Left lung (tissue), 10 donors: ENCODE data around the gene DYRK1A. TPM values are rescaled to one million over a fixed set of nuclear protein-coding genes. Genes with fewer than 3 reads are reported as not detected.

ENCODE experiments used
- ATAC-seq: fragments of 200-7000 bp; cut with Tn5 transposase; one replicate; pipeline ENCODE4 v1.9.1; 2020; ENCODE audit warnings: moderate library complexity
- DNase-seq, 4 donors: peaks; one replicate each; pipeline ENCODE4 v3.0.0-alpha.2; 2013 to 2020
- H3K27ac ChIP-seq, 2 donors: fragments of 200-600 bp; sonication (generic) in 1 of 2; one replicate each; pipeline versions ENCODE4 v1.5.0 to v1.8.0; 2020 to 2021
- H3K27me3 ChIP-seq, 2 donors: fragments of 200-600 bp; sonication (generic) in 1 of 2; one replicate each; pipeline versions ENCODE4 v1.5.0 to v1.8.0; 2020 to 2021
- H3K36me3 ChIP-seq, 2 donors: fragments of 200-600 bp; sonication (generic) in 1 of 2; one replicate each; pipeline versions ENCODE4 v1.5.0 to v1.8.0; 2020 to 2021
- H3K4me1 ChIP-seq, 2 donors: fragments of 200-600 bp; one replicate each; pipeline ENCODE4 v1.8.0; 2021
- H3K4me3 ChIP-seq, 2 donors: fragments of 200-600 bp; sonication (generic) in 1 of 2; one replicate each; pipeline versions ENCODE4 v1.5.0 to v1.8.0; 2020 to 2021; ENCODE audit warnings: mild to moderate bottlenecking in 1 of 2
- H3K9me3 ChIP-seq, 2 donors: fragments of 200-600 bp; sonication (generic) in 1 of 2; one replicate each; pipeline versions ENCODE4 v1.5.0 to v1.8.0; 2020 to 2021
- intact Hi-C, 2 donors: fragments of 100-400 bp; cut with DNase I; formaldehyde crosslinking; loops; one replicate each; pipeline versions ENCODE4 v1.11.2 to v1.14.2; 2022
- polyA plus RNA-seq, 6 donors: library from polyadenylated mRNA; unstranded; fragments of 120-200 nt; gene quantifications; one replicate each; pipeline ENCODE4 v1.2.1, GENCODE V29; 2013; ENCODE audit not compliant: insufficient read length in 6 of 6
- total RNA-seq, 2 donors: library from RNA; stranded (reverse); fragmentation: NEBNext Ultra II Directional; extraction: Animal tissue kit (Norgen Biotek cat#: 25700); gene quantifications; one replicate each; pipeline ENCODE4 v1.2.1, GENCODE V29; 2021
- TF ChIP-seq, protein P1 (sequence below), 2 donors: fragments of 200-600 bp; sonication (generic) in 1 of 2; IDR thresholded peaks; one replicate each; pipeline versions ENCODE4 v1.5.0 to v1.8.0; 2021; ENCODE audit warnings: antibody characterized with exemption in 2 of 2
- donor health status: DM: no; HTN: yes; CAD: no.
- donor health status: DM: no; HTN: no; CAD: no.

The DYRK1A gene
- total and polyA plus RNA-seq, 8 donors, result 57.0 to 69.9 (median 65.8) TPM

DNA sequence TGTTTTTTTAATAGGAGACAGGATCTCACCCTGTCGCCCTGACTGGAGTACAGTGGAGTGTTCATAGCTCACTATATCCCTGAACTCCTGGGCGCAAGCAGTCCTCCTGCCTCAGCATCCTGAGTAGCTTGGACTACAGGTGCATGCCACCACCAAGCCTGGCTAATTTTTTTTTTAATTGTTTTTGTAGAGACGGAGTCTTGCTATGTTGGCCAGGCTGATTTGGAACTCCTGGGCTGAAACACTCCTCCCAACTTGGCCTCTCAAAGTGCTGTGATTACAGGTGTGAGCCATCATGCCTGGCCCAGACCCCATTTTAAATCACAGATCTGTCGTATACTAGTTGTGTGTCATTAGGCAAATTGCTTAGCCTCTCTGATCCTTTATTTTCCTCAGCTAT, 161.1 kb downstream of the DYRK1A start:
- Histone ChIP-seq H3K9me3 (no peaks in the 10 kb centered on the region), H3K27ac (no peak overlapping the region), H3K4me3 (no peak overlapping the region), H3K27me3 (peaks cover 0 to 25% of the 10 kb centered on the region in 2 donors), H3K4me1 (peaks cover 5 to 8% of the 10 kb centered on the region in 2 donors), H3K36me3 (no peaks in the 10 kb centered on the region)
- DNase-seq, result no peak
- intact Hi-C loops, result no loop called here
- TF ChIP-seq, protein P1, sequence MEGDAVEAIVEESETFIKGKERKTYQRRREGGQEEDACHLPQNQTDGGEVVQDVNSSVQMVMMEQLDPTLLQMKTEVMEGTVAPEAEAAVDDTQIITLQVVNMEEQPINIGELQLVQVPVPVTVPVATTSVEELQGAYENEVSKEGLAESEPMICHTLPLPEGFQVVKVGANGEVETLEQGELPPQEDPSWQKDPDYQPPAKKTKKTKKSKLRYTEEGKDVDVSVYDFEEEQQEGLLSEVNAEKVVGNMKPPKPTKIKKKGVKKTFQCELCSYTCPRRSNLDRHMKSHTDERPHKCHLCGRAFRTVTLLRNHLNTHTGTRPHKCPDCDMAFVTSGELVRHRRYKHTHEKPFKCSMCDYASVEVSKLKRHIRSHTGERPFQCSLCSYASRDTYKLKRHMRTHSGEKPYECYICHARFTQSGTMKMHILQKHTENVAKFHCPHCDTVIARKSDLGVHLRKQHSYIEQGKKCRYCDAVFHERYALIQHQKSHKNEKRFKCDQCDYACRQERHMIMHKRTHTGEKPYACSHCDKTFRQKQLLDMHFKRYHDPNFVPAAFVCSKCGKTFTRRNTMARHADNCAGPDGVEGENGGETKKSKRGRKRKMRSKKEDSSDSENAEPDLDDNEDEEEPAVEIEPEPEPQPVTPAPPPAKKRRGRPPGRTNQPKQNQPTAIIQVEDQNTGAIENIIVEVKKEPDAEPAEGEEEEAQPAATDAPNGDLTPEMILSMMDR (IDR thresholded peaks at IDR 0.05), result no peak
- ATAC-seq, result no peak

DNA sequence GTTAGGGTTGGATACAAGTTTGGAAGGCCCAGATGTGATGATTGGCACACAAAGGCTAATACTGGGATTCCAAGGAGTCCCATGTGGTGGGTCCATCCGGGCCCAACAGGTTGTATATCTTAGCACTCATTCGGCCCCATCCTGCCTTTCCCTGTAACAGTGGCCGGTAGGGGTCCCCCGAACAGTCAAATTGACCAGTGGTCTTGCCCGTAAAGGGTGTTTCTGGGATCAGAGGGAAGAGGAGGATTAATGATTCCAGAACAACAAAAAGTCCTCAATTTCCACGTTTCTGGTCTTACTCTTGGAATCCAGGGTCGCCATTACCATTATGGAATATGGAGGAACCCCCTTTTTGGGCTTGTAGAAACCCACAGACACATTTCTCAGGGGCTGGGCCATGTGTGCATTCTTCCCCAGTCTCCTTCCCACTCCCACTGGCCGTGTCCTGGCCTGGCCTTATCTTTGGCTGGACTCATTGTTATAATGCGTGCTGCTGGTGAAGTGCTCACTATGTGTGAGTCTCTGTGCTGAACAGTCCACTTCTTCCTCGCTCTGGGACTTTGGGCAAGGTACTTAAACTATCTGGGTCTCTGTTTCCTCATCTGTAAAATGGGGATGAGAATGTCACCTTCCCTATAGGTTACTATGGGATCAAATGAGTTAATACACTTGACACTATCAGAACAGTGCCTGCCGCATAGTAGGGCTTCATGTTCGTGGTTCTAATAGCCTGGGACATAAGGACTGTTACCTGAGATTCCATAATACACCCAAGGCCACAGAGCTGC, 161.8 kb downstream of the DYRK1A start:
- ATAC-seq (no peak), DNase-seq (no peak)
- TF ChIP-seq, protein P1 (IDR thresholded peaks at IDR 0.05), result no peak
- no peaks in the 10 kb centered on the region for H3K9me3 ChIP-seq
- no peak overlapping the region for H3K4me3 ChIP-seq
- peaks cover 5 to 8% of the 10 kb centered on the region in 2 donors for H3K4me1 ChIP-seq
- H3K27ac ChIP-seq, result no peak overlapping the region
- no peaks in the 10 kb centered on the region for H3K36me3 ChIP-seq
- peaks cover 0 to 25% of the 10 kb centered on the region in 2 donors for H3K27me3 ChIP-seq
- intact Hi-C loops, result no loop called here

DNA sequence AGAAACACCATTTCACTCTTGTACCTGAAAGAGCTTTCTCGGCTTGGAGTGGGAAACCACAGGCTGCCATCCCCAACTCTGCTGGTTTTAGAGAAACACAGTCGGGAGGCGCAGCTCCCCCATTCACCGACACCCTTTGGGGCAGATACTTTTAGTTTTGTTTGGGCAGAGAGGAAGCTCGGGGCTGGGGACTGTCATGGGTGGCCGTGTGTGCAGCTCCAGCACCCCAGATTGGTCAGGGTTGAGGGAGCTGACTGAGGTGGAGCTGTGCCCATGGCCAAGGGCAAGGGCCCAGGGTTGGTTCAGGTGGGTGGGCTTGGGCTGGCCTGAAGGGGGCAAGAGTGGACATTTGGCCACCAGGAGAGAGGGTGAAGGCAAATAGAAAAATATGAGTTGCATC, 163.1 kb downstream of the DYRK1A start:
- Histone ChIP-seq H3K4me3 (no peak overlapping the region), H3K4me1 (peaks cover 5 to 8% of the 10 kb centered on the region in 2 donors), H3K9me3 (no peaks in the 10 kb centered on the region), H3K27me3 (peaks cover 0 to 29% of the 10 kb centered on the region in 2 donors), H3K36me3 (no peaks in the 10 kb centered on the region), H3K27ac (no peak overlapping the region)
- DNase-seq, result no peak
- TF ChIP-seq, protein P1 (IDR thresholded peaks at IDR 0.05), result no peak
- intact Hi-C loops, result no loop called here
- no peak for ATAC-seq

DNA sequence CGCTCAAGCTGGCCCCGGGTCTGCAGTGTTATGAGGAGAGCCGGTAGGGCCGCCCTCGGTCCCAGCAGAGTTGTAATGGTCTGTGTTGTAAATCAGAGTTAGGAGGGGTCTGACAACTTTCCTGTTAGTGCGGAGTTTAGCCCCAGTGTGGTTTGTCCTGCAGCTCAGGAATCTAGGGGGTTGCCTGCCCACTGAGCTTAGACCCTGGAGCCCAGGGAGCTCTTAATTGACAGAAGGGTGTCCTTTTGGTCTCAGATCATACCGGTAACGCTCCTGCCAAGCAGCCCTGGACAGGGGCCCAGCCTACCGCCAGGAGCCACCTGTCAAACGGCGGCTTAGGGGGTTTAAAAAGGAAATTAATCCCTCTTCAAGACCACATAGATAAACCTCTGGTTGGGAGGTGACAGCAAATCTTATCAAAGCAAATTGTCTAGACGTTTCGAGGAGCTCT, 164.4 kb downstream of the DYRK1A start:
- Histone ChIP-seq H3K27me3 (peaks cover 0 to 33% of the 10 kb centered on the region in 2 donors), H3K4me3 (no peak overlapping the region), H3K27ac (no peak overlapping the region), H3K36me3 (no peaks in the 10 kb centered on the region), H3K9me3 (peaks cover 0 to 4% of the 10 kb centered on the region in 2 donors), H3K4me1 (peaks cover 5 to 8% of the 10 kb centered on the region in 2 donors)
- DNase-seq, result no peak
- no peak for ATAC-seq
- intact Hi-C loops, result no loop called here
- TF ChIP-seq, protein P1 (IDR thresholded peaks at IDR 0.05), result no peak

DNA sequence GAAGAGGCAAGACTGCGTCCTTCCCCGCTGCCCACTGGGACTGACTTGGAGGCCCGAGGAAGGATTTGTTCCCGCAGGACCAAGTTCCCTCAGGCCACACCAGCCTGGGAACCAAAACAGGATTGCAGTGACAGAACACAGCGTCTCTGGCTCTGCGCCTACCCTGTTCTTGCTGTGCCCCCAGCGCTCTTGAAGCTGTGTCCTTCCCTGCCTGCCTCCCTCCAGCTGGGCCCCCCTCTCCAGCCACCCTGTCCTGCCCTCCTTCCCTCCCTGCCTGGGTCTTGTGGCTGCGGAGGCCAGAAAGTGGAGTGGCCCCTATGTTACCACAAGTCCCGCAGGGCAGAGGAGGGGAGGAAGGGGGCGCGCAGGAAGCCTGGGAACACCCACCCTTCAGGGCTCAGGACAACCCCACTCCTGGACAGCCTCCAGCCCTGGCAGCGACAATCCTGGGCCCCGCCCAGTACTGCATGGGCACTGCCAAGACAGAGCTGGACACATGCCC, 164.9 kb downstream of the DYRK1A start:
- TF ChIP-seq, protein P1 (IDR thresholded peaks at IDR 0.05), result no peak
- DNase-seq (peak in 2 of 4 donors; percentile 33 to 82), ATAC-seq (peak; percentile 66)
- peaks cover 0 to 9% of the 10 kb centered on the region in 2 donors for H3K9me3 ChIP-seq
- H3K27me3 ChIP-seq, result peaks cover 0 to 33% of the 10 kb centered on the region in 2 donors
- no peaks in the 10 kb centered on the region for H3K36me3 ChIP-seq
- H3K4me1 ChIP-seq, result peaks cover 5 to 8% of the 10 kb centered on the region in 2 donors
- no peak overlapping the region for H3K27ac ChIP-seq
- no peak overlapping the region for H3K4me3 ChIP-seq
- intact Hi-C loops, result no loop called here
